IMR-90 (cell line): Measurements from ENCODE around the gene PCYT1A.

ENCODE experiments used
- BHLHE40 ChIP-seq: fragments of 150-350 bp; IDR thresholded peaks from 2 replicates; pipeline ENCODE4 v1.6.1; 2016; ENCODE audit warnings: mild to moderate bottlenecking, low read depth, low read length
- CEBPB ChIP-seq: IDR thresholded peaks from 2 replicates; pipeline ENCODE4 v1.6.1; 2012; ENCODE audit warnings: low read depth, low read length, improper control_type of control experiment
- CHD1 ChIP-seq: IDR thresholded peaks from 2 replicates; pipeline ENCODE4 v1.6.1; 2012; ENCODE audit warnings: low read depth, low read length, improper control_type of control experiment
- CTCF ChIP-seq: conservative IDR thresholded peaks from 2 replicates; pipeline ENCODE4 v1.5.1; 2012; ENCODE audit warnings: mild to moderate bottlenecking, low read depth, low read length, improper control_type of control experiment
- FOS ChIP-seq: fragments of 150-350 bp; IDR thresholded peaks from 2 replicates; pipeline ENCODE4 v1.6.1; 2016; ENCODE audit warnings: low read depth, low read length
- MAZ ChIP-seq: IDR thresholded peaks from 2 replicates; pipeline ENCODE4 v1.6.1; 2012; ENCODE audit warnings: low read depth, mild to moderate bottlenecking, low read length, improper control_type of control experiment, moderate library complexity, borderline replicate concordance
- MXI1 ChIP-seq: IDR thresholded peaks from 2 replicates; pipeline ENCODE4 v1.6.1; 2012; ENCODE audit warnings: low read depth, mild to moderate bottlenecking, low read length, moderate library complexity, borderline replicate concordance
- POLR2A ChIP-seq: IDR thresholded peaks from 2 replicates; pipeline ENCODE4 v1.6.1; 2012; ENCODE audit warnings: mild to moderate bottlenecking, low read depth, low read length
- RAD21 ChIP-seq: IDR thresholded peaks from 2 replicates; pipeline ENCODE4 v1.6.1; 2012; ENCODE audit warnings: low read length, improper control_type of control experiment
- RFX5 ChIP-seq: IDR thresholded peaks from 2 replicates; pipeline ENCODE4 v1.8.0; 2012; ENCODE audit warnings: low read depth, mild to moderate bottlenecking, low read length, moderate library complexity
- SMC3 ChIP-seq: fragments of 150-350 bp; IDR thresholded peaks from 2 replicates; pipeline ENCODE4 v1.6.1; 2016; ENCODE audit warnings: low read depth, mild to moderate bottlenecking, antibody characterized with exemption, low read length, moderate library complexity
- TF ChIP-seq, protein P1 (sequence below): fragments of 150-350 bp; IDR thresholded peaks from 2 replicates; pipeline ENCODE4 v1.6.1; 2017; ENCODE audit warnings: mild to moderate bottlenecking, antibody characterized with exemption, low read length, low read depth
- TF ChIP-seq, protein P2 (sequence below): fragments of 150-350 bp; IDR thresholded peaks from 2 replicates; pipeline ENCODE4 v1.6.1; 2016; ENCODE audit warnings: low read depth, mild to moderate bottlenecking, low read length, moderate library complexity, borderline replicate concordance

DNA sequence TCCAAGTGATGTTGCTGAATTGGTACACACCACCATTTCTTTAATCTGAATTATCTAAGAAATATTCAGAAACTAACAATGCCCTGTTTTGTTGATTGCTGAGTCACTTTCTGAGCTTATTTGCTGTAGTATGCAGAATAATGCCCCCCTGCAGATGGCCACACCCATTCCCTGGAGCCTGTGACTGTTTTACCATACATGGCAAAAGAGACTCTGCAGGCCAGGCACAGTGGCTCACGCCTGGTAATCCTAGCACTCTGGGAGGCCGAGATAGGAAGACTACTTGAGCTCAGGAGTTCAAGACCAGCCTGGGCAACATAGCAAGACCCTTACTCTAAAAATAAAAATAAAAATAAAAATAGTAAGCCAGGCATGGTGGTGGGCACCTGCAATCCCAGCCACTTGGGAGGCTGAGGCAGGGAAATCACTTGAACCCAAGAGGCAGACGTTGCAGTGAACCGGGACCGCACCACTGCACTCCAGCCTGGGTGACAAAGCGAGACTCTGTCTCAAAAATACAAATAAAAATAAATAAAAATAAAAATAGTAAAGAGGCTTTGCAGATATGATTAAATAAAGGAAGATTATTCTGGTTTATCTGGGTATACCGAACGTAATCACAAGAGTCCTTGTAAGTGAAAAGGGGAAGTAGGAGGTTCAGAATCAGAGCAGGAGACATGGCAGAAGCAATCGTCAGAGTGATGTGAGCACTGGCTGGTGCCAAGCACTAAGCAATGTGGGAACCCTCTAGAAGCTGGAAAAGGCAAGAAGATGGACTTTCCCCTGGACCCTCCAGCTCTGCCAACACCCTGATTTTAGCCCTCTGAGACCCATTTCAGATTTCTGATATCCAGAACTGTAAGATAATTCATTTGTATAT, 19.0 kb downstream of the PCYT1A start:
- TF ChIP-seq POLR2A: no peak
- TF ChIP-seq CTCF: no peak
- no peak for TF ChIP-seq CHD1
- no peak for TF ChIP-seq CEBPB
- no peak for TF ChIP-seq RAD21
- TF ChIP-seq, protein P1, sequence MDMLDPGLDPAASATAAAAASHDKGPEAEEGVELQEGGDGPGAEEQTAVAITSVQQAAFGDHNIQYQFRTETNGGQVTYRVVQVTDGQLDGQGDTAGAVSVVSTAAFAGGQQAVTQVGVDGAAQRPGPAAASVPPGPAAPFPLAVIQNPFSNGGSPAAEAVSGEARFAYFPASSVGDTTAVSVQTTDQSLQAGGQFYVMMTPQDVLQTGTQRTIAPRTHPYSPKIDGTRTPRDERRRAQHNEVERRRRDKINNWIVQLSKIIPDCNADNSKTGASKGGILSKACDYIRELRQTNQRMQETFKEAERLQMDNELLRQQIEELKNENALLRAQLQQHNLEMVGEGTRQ: no peak
- no peak for TF ChIP-seq RFX5
- TF ChIP-seq BHLHE40: no peak
- TF ChIP-seq, protein P2, sequence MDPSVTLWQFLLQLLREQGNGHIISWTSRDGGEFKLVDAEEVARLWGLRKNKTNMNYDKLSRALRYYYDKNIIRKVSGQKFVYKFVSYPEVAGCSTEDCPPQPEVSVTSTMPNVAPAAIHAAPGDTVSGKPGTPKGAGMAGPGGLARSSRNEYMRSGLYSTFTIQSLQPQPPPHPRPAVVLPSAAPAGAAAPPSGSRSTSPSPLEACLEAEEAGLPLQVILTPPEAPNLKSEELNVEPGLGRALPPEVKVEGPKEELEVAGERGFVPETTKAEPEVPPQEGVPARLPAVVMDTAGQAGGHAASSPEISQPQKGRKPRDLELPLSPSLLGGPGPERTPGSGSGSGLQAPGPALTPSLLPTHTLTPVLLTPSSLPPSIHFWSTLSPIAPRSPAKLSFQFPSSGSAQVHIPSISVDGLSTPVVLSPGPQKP: no peak
- no peak for TF ChIP-seq FOS
- TF ChIP-seq MXI1: no peak
- TF ChIP-seq SMC3: no peak
- no peak for TF ChIP-seq MAZ
